ENCODE data around the gene LEP. TPM values are rescaled to one million over a fixed set of nuclear protein-coding genes. Genes with fewer than 3 reads are reported as not detected.

Gene LEP
- total and polyA plus RNA-seq, 12 donors, result under 0.01 to 0.98 (median 0.34) TPM; not detected in 3

DNA sequence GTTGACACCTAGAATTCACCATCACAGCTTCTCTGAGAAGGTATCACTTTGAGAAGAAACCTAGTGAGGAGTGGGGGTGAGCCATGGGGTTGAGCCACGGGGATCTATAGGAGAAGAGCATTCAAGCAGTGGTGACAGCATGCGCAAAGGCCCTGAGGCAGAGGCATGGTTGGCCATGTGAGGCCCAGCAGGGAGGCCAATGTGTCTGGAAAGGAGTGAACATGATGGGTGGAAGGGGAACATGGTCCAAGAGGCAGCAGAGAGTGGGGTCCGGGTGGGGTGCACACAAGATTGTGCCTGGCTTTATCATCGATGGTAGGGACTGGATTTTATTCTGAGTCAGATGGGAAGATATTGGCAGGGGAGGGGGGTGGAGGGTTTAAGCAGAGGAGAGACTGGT lies 36.0 kb upstream of the LEP start:
- TF ChIP-seq, protein P1, sequence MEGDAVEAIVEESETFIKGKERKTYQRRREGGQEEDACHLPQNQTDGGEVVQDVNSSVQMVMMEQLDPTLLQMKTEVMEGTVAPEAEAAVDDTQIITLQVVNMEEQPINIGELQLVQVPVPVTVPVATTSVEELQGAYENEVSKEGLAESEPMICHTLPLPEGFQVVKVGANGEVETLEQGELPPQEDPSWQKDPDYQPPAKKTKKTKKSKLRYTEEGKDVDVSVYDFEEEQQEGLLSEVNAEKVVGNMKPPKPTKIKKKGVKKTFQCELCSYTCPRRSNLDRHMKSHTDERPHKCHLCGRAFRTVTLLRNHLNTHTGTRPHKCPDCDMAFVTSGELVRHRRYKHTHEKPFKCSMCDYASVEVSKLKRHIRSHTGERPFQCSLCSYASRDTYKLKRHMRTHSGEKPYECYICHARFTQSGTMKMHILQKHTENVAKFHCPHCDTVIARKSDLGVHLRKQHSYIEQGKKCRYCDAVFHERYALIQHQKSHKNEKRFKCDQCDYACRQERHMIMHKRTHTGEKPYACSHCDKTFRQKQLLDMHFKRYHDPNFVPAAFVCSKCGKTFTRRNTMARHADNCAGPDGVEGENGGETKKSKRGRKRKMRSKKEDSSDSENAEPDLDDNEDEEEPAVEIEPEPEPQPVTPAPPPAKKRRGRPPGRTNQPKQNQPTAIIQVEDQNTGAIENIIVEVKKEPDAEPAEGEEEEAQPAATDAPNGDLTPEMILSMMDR (IDR thresholded peaks at IDR 0.05), result no peak
- TF ChIP-seq POLR2A (IDR thresholded peaks at IDR 0.05), result no peak
- H3K9me3 ChIP-seq (replicated peaks in 1 of 3), result no peaks in the 10 kb centered on the region
- no peaks in the 10 kb centered on the region for H3K36me3 ChIP-seq (replicated peaks in 1 of 2)
- peaks cover 0 to 14% of the 10 kb centered on the region in 2 donors for H3K4me1 ChIP-seq (replicated peaks in 1 of 2)
- no peak overlapping the region for H3K27ac ChIP-seq
- 92 to 95% (median 93%) methylated on average over 4 of the region's 4 CpGs for WGBS, 4 donors
- H3K4me3 ChIP-seq, result no peak overlapping the region
- intact Hi-C loops (cut with DNase I), result loop anchor here (5.0 kb wide), 3 partner anchors 163 to 498 kb away; no protein-coding TSS in a partner anchor
- peak in 1 of 7 donors; percentile 46 for DNase-seq
- peaks cover 15% of the 10 kb centered on the region for H3K27me3 ChIP-seq

DNA sequence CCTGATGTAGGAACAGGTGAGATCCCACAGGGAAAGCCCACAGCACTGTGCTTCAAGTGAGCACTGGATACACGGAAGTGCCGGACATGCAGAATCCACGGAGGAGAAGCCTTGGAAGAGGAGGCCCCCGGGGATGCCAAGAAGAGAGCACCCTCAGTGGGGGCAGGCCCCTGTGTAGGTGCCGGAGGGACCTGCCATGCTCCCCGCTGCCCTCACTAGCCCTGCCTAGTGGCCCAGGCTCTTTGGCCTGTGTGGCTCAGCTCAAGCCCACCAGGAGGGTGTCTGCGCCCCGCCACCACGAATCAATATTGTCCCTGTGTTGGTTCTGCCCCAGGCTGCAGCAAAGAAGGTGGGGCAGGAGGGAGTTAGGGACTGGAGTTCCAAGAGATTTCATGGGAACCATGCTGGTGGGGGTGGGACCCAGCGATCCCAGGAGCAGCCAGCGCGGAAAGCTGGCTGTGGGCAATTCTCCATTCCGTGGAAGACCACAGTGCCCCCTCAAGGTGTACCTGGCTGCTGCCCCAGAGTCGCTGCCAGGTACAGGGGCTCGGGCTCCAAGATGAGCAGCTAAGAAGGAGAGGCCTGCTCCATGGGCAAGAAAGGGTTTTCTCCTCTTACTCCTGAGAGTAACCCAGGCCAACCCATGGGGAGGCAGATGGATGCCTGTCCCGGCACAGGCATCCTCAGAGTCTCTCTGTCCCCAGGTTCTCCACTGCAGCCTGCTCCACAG lies 34.9 kb upstream of the LEP start:
- no peak overlapping the region for H3K27ac ChIP-seq
- H3K4me1 ChIP-seq (replicated peaks in 1 of 2), result peaks cover 0 to 12% of the 10 kb centered on the region in 2 donors
- TF ChIP-seq, protein P1 (IDR thresholded peaks at IDR 0.05), result no peak
- no peak for TF ChIP-seq POLR2A (IDR thresholded peaks at IDR 0.05)
- WGBS, 4 donors, result 84 to 95% (median 89%) methylated on average over 8 to 16 of the region's 16 CpGs
- no peaks in the 10 kb centered on the region for H3K9me3 ChIP-seq (replicated peaks in 1 of 3)
- H3K4me3 ChIP-seq, result no peak overlapping the region
- intact Hi-C loops (cut with DNase I), result loop anchor here (2.0 to 5.0 kb wide), 4 partner anchors 71 to 499 kb away; no protein-coding TSS in a partner anchor
- DNase-seq, result peak in 1 of 7 donors; percentile 36
- H3K36me3 ChIP-seq (replicated peaks in 1 of 2), result no peaks in the 10 kb centered on the region
- H3K27me3 ChIP-seq, result peaks cover 20% of the 10 kb centered on the region

DNA sequence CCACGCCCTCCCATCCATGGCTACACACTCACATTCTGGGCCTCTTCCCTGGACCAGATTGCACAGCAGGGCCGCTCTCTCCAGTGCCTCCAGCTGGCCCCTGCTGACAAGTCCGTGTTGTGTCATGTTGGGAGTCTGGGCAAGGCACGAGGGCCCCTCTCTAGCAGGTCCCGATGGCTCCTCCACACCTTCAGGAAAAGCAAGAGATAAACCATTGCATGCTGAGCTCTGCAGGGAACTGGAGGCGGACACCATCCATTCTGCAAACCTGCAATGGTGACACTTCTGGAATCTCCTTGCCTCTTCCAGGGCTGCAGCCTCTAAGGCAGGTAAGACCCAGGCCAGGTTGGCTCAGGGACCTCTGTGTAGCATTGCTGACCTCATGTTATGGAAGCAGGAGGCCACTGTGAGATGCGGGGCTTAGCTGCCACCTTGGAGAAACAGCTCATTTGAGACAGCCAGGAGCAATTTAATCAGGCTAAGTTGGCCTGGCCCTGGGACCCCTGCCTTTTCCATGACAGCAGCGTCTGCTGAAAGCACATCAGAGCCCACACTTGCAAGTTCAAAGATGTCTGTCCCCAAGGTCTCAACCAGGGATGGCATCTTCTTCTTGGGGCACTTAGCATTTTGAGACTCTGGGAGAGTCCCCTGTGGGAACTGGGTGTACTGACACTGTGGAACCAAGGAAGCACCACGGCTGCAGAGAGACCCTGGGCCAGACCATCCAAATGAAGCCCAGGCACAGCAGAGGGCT lies 34.2 kb upstream of the LEP start:
- H3K4me3 ChIP-seq, result no peak overlapping the region
- DNase-seq, result peak in 1 of 7 donors; percentile 41
- H3K36me3 ChIP-seq (replicated peaks in 1 of 2), result no peaks in the 10 kb centered on the region
- peaks cover 0 to 8% of the 10 kb centered on the region in 2 donors for H3K4me1 ChIP-seq (replicated peaks in 1 of 2)
- intact Hi-C loops (cut with DNase I), result loop anchor here (2.0 to 5.0 kb wide), 4 partner anchors 72 to 500 kb away; no protein-coding TSS in a partner anchor
- no peak overlapping the region for H3K27ac ChIP-seq
- no peaks in the 10 kb centered on the region for H3K9me3 ChIP-seq (replicated peaks in 1 of 3)
- WGBS, 4 donors, result 66 to 89% (median 75%) methylated on average over 7 to 9 of the region's 9 CpGs
- peaks cover 16% of the 10 kb centered on the region for H3K27me3 ChIP-seq
- TF ChIP-seq, protein P1 (IDR thresholded peaks at IDR 0.05), result no peak
- no peak for TF ChIP-seq POLR2A (IDR thresholded peaks at IDR 0.05)

DNA sequence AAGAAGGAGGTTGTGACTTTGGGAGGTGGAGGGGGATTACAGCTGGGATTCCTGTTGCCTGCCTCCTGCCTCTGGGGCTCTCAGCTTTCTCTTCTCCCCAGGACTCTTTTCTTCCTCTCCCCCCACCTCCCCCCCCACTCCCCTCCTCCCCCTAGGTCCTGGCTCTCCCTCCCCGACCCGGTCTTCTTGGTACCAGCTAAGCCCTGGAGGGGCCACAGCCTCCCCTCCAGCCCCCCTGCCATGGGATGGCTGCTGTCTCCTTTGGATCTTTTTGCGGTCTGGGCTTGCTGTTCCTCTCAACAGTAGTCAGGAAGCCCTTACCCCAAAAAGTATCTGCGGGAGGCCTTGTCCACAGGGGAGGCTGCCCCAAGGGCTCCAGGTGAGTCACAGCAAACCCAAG lies 33.5 kb upstream of the LEP start:
- no peaks in the 10 kb centered on the region for H3K9me3 ChIP-seq (replicated peaks in 1 of 3)
- peak in 1 of 7 donors; percentile 25 for DNase-seq
- H3K4me1 ChIP-seq (replicated peaks in 1 of 2), result peaks cover 0 to 8% of the 10 kb centered on the region in 2 donors
- H3K27ac ChIP-seq, result no peak overlapping the region
- intact Hi-C loops (cut with DNase I), result loop anchor here (2.0 to 5.0 kb wide), 5 partner anchors 73 to 500 kb away; no protein-coding TSS in a partner anchor
- 60 to 65% (median 62%) methylated on average over 3 to 4 of the region's 4 CpGs for WGBS, 4 donors
- H3K36me3 ChIP-seq (replicated peaks in 1 of 2), result no peaks in the 10 kb centered on the region
- peaks cover 11% of the 10 kb centered on the region for H3K27me3 ChIP-seq
- H3K4me3 ChIP-seq, result no peak overlapping the region
- no peak for TF ChIP-seq POLR2A (IDR thresholded peaks at IDR 0.05)
- TF ChIP-seq, protein P1 (IDR thresholded peaks at IDR 0.05), result no peak

All from adrenal gland (tissue), 12 donors.